Measurements from ENCODE around the gene CA10.

Gene CA10

DNA sequence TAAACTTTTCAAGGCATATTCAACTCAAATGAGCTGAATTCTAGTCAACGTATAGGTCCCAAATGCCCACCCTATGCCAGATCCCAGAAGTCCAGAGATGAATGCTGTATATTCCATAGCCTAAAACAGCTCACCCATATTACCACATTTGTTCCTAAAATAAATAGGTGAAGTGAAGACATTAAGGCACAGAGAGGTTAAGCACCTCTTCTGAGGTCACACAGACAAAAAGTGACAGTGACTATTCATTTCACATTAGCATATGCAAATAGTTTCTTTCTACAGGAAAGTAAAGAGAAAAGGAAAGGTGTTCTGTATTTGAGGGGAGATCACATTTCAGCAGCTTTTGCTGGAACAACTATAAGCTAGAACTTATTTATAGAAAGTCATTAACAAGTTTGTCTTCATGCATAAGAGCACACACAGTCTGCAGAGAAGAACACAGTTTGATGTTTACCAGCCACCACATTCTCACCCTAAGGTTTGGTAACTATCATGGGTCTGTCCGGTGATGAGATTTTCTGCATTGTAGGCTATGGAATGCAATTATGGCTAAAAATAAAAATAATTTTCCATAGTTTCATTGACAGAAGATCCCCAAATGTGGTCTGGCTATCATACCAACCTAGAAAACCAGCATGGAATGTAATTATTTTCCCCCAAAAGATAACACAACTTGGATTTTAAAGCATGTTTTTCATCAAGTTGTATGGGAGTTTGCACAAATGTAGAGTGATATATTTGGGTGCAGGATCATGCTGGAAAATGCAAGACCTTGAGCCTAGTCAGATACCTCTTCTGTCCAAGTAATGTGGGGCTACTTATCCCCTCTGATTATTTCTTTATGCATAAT is 496.1 kb downstream of the CA10 start:
- Histone ChIP-seq H3K36me3 (no peaks in the 10 kb centered on the region), H3K27ac (no peak overlapping the region), H3K27me3 (ENCODE audit: insufficient read depth, low read depth, severe bottlenecking) (no peaks in the 10 kb centered on the region), H3K9me3 (ENCODE audit: severe bottlenecking) (no peaks in the 10 kb centered on the region), H3K4me3 (ENCODE audit: low read depth, low read length) (no peak overlapping the region)
- DNase-seq: no peak
- TF ChIP-seq, protein P1, sequence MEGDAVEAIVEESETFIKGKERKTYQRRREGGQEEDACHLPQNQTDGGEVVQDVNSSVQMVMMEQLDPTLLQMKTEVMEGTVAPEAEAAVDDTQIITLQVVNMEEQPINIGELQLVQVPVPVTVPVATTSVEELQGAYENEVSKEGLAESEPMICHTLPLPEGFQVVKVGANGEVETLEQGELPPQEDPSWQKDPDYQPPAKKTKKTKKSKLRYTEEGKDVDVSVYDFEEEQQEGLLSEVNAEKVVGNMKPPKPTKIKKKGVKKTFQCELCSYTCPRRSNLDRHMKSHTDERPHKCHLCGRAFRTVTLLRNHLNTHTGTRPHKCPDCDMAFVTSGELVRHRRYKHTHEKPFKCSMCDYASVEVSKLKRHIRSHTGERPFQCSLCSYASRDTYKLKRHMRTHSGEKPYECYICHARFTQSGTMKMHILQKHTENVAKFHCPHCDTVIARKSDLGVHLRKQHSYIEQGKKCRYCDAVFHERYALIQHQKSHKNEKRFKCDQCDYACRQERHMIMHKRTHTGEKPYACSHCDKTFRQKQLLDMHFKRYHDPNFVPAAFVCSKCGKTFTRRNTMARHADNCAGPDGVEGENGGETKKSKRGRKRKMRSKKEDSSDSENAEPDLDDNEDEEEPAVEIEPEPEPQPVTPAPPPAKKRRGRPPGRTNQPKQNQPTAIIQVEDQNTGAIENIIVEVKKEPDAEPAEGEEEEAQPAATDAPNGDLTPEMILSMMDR (IDR thresholded peaks at IDR 0.05; ENCODE audit: low read depth, low read length): no peak

DNA sequence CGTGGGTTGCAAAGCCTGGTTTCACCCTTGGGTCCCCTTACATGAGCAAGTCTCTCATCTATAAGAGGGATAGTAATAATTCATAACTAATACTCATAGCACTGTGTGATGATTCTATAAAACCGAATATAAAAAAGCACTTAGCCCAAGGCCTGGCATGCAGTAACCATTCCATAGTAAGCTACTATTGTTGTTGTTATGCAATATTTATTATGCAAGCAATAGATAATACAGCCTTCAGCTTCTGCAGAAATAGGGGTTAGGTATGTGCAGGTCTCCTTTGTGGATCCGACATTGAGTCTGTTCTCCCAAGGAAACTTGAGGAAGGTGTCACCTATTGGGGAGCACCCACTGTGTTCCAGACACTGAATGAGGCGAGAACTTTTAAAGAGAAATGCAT is 497.1 kb downstream of the CA10 start:
- Histone ChIP-seq H3K27me3 (ENCODE audit: insufficient read depth, low read depth, severe bottlenecking) (no peaks in the 10 kb centered on the region), H3K4me3 (ENCODE audit: low read depth, low read length) (no peak overlapping the region), H3K9me3 (ENCODE audit: severe bottlenecking) (no peaks in the 10 kb centered on the region), H3K27ac (no peak overlapping the region), H3K36me3 (no peaks in the 10 kb centered on the region)
- TF ChIP-seq, protein P1 (IDR thresholded peaks at IDR 0.05; ENCODE audit: low read depth, low read length): no peak
- no peak for DNase-seq

DNA sequence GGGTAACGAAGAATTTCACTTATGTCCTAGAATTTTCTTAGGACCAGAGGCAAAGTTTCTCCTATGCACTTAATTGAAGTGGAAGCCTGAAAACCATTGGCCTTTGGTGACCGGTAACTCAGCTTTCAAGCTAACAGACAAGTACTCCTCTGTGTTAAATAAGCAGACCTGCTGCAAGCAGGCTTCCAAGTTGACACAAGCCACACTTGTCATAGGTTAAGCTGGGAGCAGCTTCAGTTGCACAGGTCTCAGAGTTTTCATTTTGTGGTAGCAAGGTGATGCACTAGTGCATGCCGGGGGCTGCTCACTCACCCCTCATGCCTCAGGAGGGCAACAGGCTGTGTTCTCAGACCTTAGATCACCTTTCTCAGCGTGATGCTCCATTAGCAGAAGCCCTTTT is 498.2 kb downstream of the CA10 start:
- Histone ChIP-seq H3K36me3 (no peaks in the 10 kb centered on the region), H3K27me3 (ENCODE audit: insufficient read depth, low read depth, severe bottlenecking) (no peaks in the 10 kb centered on the region), H3K9me3 (ENCODE audit: severe bottlenecking) (no peaks in the 10 kb centered on the region), H3K27ac (no peak overlapping the region), H3K4me3 (ENCODE audit: low read depth, low read length) (no peak overlapping the region)
- TF ChIP-seq, protein P1 (IDR thresholded peaks at IDR 0.05; ENCODE audit: low read depth, low read length): no peak
- DNase-seq: no peak

DNA sequence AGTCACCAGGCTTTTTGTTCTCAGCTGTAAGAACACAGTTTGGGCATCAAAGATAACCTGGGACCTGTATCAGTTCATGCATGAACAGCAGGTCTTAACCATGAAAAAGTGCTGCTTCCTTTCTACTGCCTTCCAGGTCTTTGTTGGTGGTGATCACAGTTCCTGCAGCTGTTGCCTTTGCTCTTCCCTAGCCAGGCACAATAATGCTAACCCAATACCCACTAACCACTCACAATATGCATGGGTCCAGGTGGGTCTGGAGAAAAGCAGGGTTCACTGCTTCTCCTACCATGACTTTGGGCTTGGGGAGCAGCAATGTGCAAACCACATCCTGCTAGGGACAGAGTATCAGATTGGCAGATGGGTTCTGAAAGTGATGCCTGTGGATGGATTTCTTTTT is 501.3 kb downstream of the CA10 start:
- Histone ChIP-seq H3K9me3 (ENCODE audit: severe bottlenecking) (no peaks in the 10 kb centered on the region), H3K36me3 (no peaks in the 10 kb centered on the region), H3K27me3 (ENCODE audit: insufficient read depth, low read depth, severe bottlenecking) (no peaks in the 10 kb centered on the region), H3K4me3 (ENCODE audit: low read depth, low read length) (no peak overlapping the region), H3K27ac (no peak overlapping the region)
- DNase-seq: no peak
- TF ChIP-seq, protein P1 (IDR thresholded peaks at IDR 0.05; ENCODE audit: low read depth, low read length): no peak

DNA sequence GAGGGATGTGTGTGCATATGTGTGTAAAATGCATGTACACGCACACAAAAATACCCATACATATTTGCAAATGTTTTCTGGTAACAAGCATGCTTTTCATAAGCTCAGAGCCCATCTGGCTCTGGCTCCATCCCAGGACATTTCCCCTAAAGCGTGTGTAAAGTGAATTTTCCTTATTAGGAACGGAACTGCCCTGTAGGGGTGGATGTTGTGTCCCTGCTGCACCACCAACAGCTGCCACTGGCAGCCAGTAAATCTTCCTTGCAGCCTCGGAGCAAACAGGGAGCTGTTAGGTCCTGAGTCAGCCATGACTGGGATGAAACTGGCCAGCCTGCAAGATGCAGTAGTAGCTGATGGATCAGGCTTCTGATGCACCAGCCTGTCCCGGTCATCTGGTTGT is 504.6 kb downstream of the CA10 start:
- Histone ChIP-seq H3K9me3 (ENCODE audit: severe bottlenecking) (no peaks in the 10 kb centered on the region), H3K36me3 (no peaks in the 10 kb centered on the region), H3K4me3 (ENCODE audit: low read depth, low read length) (no peak overlapping the region), H3K27ac (no peak overlapping the region), H3K27me3 (ENCODE audit: insufficient read depth, low read depth, severe bottlenecking) (no peaks in the 10 kb centered on the region)
- TF ChIP-seq, protein P1 (IDR thresholded peaks at IDR 0.05; ENCODE audit: low read depth, low read length): no peak
- no peak for DNase-seq

DNA sequence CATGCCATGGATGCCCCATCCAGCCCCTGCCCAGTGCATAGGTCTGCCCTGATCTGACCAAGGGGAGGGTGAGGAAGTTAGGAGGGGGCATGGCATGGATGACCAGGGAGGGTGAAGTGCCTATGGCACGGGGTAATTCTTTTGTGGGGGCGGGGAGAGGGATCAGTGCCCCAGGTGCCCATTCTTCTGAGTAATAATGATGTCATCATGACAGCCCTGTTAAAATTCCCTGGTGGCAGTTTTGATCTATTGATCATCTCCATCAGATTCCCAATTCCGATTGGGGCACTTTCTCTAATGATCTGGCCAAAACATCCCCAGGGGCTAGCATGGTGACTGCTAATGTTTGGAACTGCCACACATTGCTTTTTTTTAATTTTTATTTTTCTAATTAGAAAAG is 506.0 kb downstream of the CA10 start:
- TF ChIP-seq, protein P1 (IDR thresholded peaks at IDR 0.05; ENCODE audit: low read depth, low read length): no peak
- no peaks in the 10 kb centered on the region for H3K27me3 ChIP-seq (ENCODE audit: insufficient read depth, low read depth, severe bottlenecking)
- no peak overlapping the region for H3K4me3 ChIP-seq (ENCODE audit: low read depth, low read length)
- DNase-seq: no peak
- no peaks in the 10 kb centered on the region for H3K9me3 ChIP-seq (ENCODE audit: severe bottlenecking)
- H3K27ac ChIP-seq: no peak overlapping the region
- H3K36me3 ChIP-seq: no peaks in the 10 kb centered on the region

All from WERI-Rb-1 (cell line).